GM12878 (cell line): ENCODE data around the gene TAPBP. TPM values are rescaled to one million over a fixed set of nuclear protein-coding genes. Genes with fewer than 3 reads are reported as not detected.

Source experiments
- CTCF ChIP-seq, 3 experiments: IDR thresholded peaks in 2 of 3; conservative IDR thresholded peaks in 1 of 3; 2 replicates each; pipeline ENCODE4 v1.5.1; 2011; ENCODE audit warnings: low read depth in 3 of 3, low read length in 3 of 3, mild to moderate bottlenecking in 3 of 3, control low read depth in 2 of 3, moderate library complexity in 2 of 3, inconsistent platforms in 1 of 3, mixed read lengths in 1 of 3; ENCODE audit not compliant: control insufficient read depth in 2 of 3, insufficient read depth in 1 of 3; ENCODE audit errors: extremely low read depth in 1 of 3
- E2F8 ChIP-seq: fragments of 450-650 bp; IDR thresholded peaks from 2 replicates; pipeline ENCODE4 v1.6.1; 2018; ENCODE audit warnings: mild to moderate bottlenecking, low read depth, moderate library complexity; ENCODE audit not compliant: partially characterized antibody
- ETV6 ChIP-seq, 2 experiments: fragments of 450-650 bp in 1 of 2; IDR thresholded peaks in 1 of 2; conservative IDR thresholded peaks in 1 of 2; 2 replicates each; pipeline ENCODE4 v1.6.1; 2014; ENCODE audit warnings: antibody characterized with exemption in 1 of 2, borderline replicate concordance in 1 of 2, low read depth in 1 of 2, mild to moderate bottlenecking in 1 of 2, moderate library complexity in 1 of 2
- GABPA ChIP-seq: IDR thresholded peaks from 2 replicates; pipeline ENCODE4 v1.6.1; 2014; ENCODE audit warnings: antibody characterized with exemption, low read depth, mild to moderate bottlenecking, inconsistent platforms
- GATAD2B ChIP-seq: fragments of 450-650 bp; conservative IDR thresholded peaks from 2 replicates; pipeline ENCODE4 v1.6.1; 2017; ENCODE audit warnings: low read depth, mild to moderate bottlenecking, moderate library complexity
- IKZF2 ChIP-seq, 2 experiments: fragments of 450-650 bp; IDR thresholded peaks; 2 replicates each; pipeline ENCODE4 v1.6.1; 2017; ENCODE audit warnings: mild to moderate bottlenecking in 2 of 2, moderate library complexity in 2 of 2
- MYC ChIP-seq: IDR thresholded peaks from 2 replicates; pipeline ENCODE4 v1.6.1; 2011; ENCODE audit warnings: mild to moderate bottlenecking, low read length, moderate library complexity, inconsistent platforms; ENCODE audit not compliant: insufficient read depth, insufficient replicate concordance, insufficient read length, severe bottlenecking
- NBN ChIP-seq: fragments of 450-650 bp; IDR thresholded peaks from 2 replicates; pipeline ENCODE4 v1.6.1; 2016
- NFXL1 ChIP-seq: fragments of 450-650 bp; IDR thresholded peaks from 2 replicates; pipeline ENCODE4 v1.6.1; 2017; ENCODE audit warnings: antibody characterized with exemption, mild to moderate bottlenecking, borderline replicate concordance
- NKRF ChIP-seq: fragments of 450-650 bp; conservative IDR thresholded peaks from 2 replicates; pipeline ENCODE4 v1.6.1; 2017; ENCODE audit warnings: mild to moderate bottlenecking, moderate library complexity
- POLR2AphosphoS5 ChIP-seq: IDR thresholded peaks from 2 replicates; pipeline ENCODE4 v1.6.1; 2011; ENCODE audit warnings: mild to moderate bottlenecking, low read length, inconsistent platforms
- POU2F2 ChIP-seq: IDR thresholded peaks from 3 replicates; pipeline ENCODE4 v1.6.1; 2011; ENCODE audit warnings: low read depth, mild to moderate bottlenecking, low read length, borderline replicate concordance
- RELA ChIP-seq: fragments of 450-650 bp; IDR thresholded peaks from 2 replicates; pipeline ENCODE4 v1.8.0; 2014; ENCODE audit warnings: borderline replicate concordance; ENCODE audit not compliant: partially characterized antibody
- SIX5 ChIP-seq: IDR thresholded peaks from 2 replicates; pipeline ENCODE4 v1.6.1; 2011; ENCODE audit warnings: mild to moderate bottlenecking, low read depth, low read length, moderate library complexity; ENCODE audit not compliant: severe bottlenecking
- TCF7 ChIP-seq: IDR thresholded peaks from 2 replicates; pipeline ENCODE4 v1.6.1; 2014; ENCODE audit warnings: antibody characterized with exemption, borderline replicate concordance
- ZNF592 ChIP-seq: fragments of 450-650 bp; IDR thresholded peaks from 2 replicates; pipeline ENCODE4 v1.6.1; 2017; ENCODE audit warnings: mild to moderate bottlenecking, moderate library complexity
- polyA plus RNA-seq, 11 experiments: library from polyadenylated mRNA; depleted of rRNA in 4 of 11; unstranded in 6 of 11; stranded (reverse) in 5 of 11; fragments of >200 nt; fragmentation: Nextera tagmentation in 4 of 11; fragmentation: Illumina TruSeq in 1 of 11; extraction: Ambion mirVana in 4 of 11; extraction: Trizol in 1 of 11; gene quantifications; 1 replicate in 1 of 11; 2 replicates in 10 of 11; pipeline versions ENCODE4 v1.2.1 to v1.2.3, GENCODE V29; 2011 to 2016; ENCODE audit warnings: inconsistent platforms in 2 of 11, missing spikeins in 2 of 11, low read depth in 1 of 11
- total RNA-seq, 4 experiments: library from RNA; depleted of rRNA in 3 of 4; stranded (reverse); fragments of >200 nt in 3 of 4; fragmentation: Illumina TruSeq in 1 of 4; extraction: Trizol in 1 of 4; gene quantifications; 2 replicates each; pipeline versions ENCODE4 v1.2.1 to v1.2.3, GENCODE V29; 2013 to 2021

The TAPBP gene
- total and polyA plus RNA-seq, 10 of the 15 experiments (the other 5 are each of a cell fraction or from before 2014, with no cell fraction given), result 14.6 to 210 (median 78.1) TPM

- TF ChIP-seq IKZF2 (IDR thresholded peaks at IDR 0.05), result peak; percentile 13 to 28; a peak in 1 of 4 replicates
- peak; percentile 50 for TF ChIP-seq E2F8
- peak in 1 of 2 experiments; percentile 62; a peak in 2 of 4 replicates for TF ChIP-seq ETV6 (conservative IDR thresholded peaks at IDR 0.05 in 1 of 2, IDR thresholded peaks at IDR 0.05 in 1 of 2; ENCODE audit: borderline replicate concordance in 1 of 2, low read depth in 1 of 2)
- TF ChIP-seq POU2F2, result peak; percentile 48; the same call in 2 of the 3 replicates
- no peak for TF ChIP-seq NFXL1
- peak; percentile 58 for TF ChIP-seq MYC
- TF ChIP-seq GABPA, result no peak
- peak; percentile 47; the same call in 1 of the 2 replicates for TF ChIP-seq ZNF592
- TF ChIP-seq NBN, result peak; percentile 63
- peak; percentile 91 for TF ChIP-seq POLR2AphosphoS5
- TF ChIP-seq CTCF (IDR thresholded peaks at IDR 0.05 in 2 of 3, conservative IDR thresholded peaks at IDR 0.05 in 1 of 3; ENCODE audit: control insufficient read depth in 2 of 3, extremely low read depth in 1 of 3, insufficient read depth in 1 of 3, low read depth in 3 of 3, low read length in 3 of 3), result peak; percentile 34 to 60 (median 47); a peak in 4 of 6 replicates
- no peak for TF ChIP-seq SIX5
- no peak for TF ChIP-seq TCF7
- peak; percentile 80 for TF ChIP-seq NKRF
- peak; percentile 17 for TF ChIP-seq RELA
- TF ChIP-seq GATAD2B, result peak; percentile 99
These were observed 36.8 kb downstream of the TAPBP start, which contains the start of gene B3GALT4 (continued) for GRCh38 chr6:33276864-33277662.
